HepG2 (cell line): ENCODE results near the gene DTYMK. TPM values are rescaled to one million over a fixed set of nuclear protein-coding genes. Genes with fewer than 3 reads are reported as not detected.

ENCODE experiments used
- ADNP ChIP-seq: sonication (generic); formaldehyde crosslinking; IDR thresholded peaks from 2 replicates; pipeline ENCODE4 v1.4.0; 2020; ENCODE audit warnings: missing genetic modification reagents
- CAMTA2 ChIP-seq: sonication (generic); formaldehyde crosslinking; IDR thresholded peaks from 2 replicates; pipeline ENCODE4 v1.4.0; 2020; ENCODE audit warnings: mild to moderate bottlenecking, missing genetic modification reagents, borderline replicate concordance
- FOXA1 ChIP-seq, 2 experiments: fragments of 450-650 bp in 1 of 2; sonication (generic) in 1 of 2; formaldehyde crosslinking in 1 of 2; IDR thresholded peaks; 2 replicates each; pipeline versions ENCODE4 v1.4.0 to v1.6.1; 2016 to 2020; ENCODE audit warnings: missing genetic modification reagents in 1 of 2
- GPN1 ChIP-seq: sonication (generic); formaldehyde crosslinking; IDR thresholded peaks from 2 replicates; pipeline ENCODE4 v1.5.1; 2020; ENCODE audit warnings: missing genetic modification reagents, borderline replicate concordance
- KLF11 ChIP-seq: IDR thresholded peaks from 2 replicates; pipeline ENCODE4 v1.6.1; 2016; ENCODE audit warnings: missing compliant biosample characterization
- KLF6 ChIP-seq: IDR thresholded peaks from 2 replicates; pipeline ENCODE4 v1.8.0; 2016; ENCODE audit warnings: missing biosample characterization, missing genetic modification reagents
- NBN ChIP-seq: fragments of 450-650 bp; conservative IDR thresholded peaks from 2 replicates; pipeline ENCODE4 v1.6.1; 2017
- NFYC ChIP-seq: IDR thresholded peaks from 2 replicates; pipeline ENCODE4 v1.6.1; 2016; ENCODE audit warnings: missing genetic modification reagents, missing compliant biosample characterization
- POGK ChIP-seq: sonication (generic); formaldehyde crosslinking; conservative IDR thresholded peaks from 2 replicates; pipeline ENCODE4 v1.8.0; 2022; ENCODE audit warnings: mild to moderate bottlenecking, moderate library complexity, missing genetic modification reagents
- PPARG ChIP-seq: conservative IDR thresholded peaks from 2 replicates; pipeline ENCODE4 v1.6.1; 2016; ENCODE audit warnings: missing biosample characterization, missing genetic modification reagents
- PRDM10 ChIP-seq: sonication (generic); formaldehyde crosslinking; IDR thresholded peaks from 2 replicates; pipeline ENCODE4 v1.4.0; 2020; ENCODE audit warnings: low read depth, missing genetic modification reagents
- PRPF4 ChIP-seq: fragments of 200-400 bp; formaldehyde crosslinking; IDR thresholded peaks from 2 replicates; pipeline ENCODE4 v1.6.1; 2016; ENCODE audit warnings: low read length, low read depth; ENCODE audit not compliant: poor library complexity, severe bottlenecking
- SMC3 ChIP-seq: IDR thresholded peaks from 2 replicates; pipeline ENCODE4 v1.6.1; 2011; ENCODE audit warnings: low read length, improper control_type of control experiment
- SP2 ChIP-seq: sonication (generic); formaldehyde crosslinking; IDR thresholded peaks from 2 replicates; pipeline ENCODE4 v1.5.1; 2020; ENCODE audit warnings: mild to moderate bottlenecking, missing genetic modification reagents
- ZBTB21 ChIP-seq: sonication (generic); formaldehyde crosslinking; IDR thresholded peaks from 2 replicates; pipeline ENCODE4 v1.4.0; 2020; ENCODE audit warnings: missing genetic modification reagents
- ZC3H13 ChIP-seq: sonication (generic); formaldehyde crosslinking; IDR thresholded peaks from 2 replicates; pipeline ENCODE4 v1.8.1; 2023; ENCODE audit warnings: mild to moderate bottlenecking, missing genetic modification reagents, moderate library complexity
- ZKSCAN1 ChIP-seq: fragments of 150-350 bp; IDR thresholded peaks from 2 replicates; pipeline ENCODE4 v1.6.1; 2014; ENCODE audit warnings: low read length
- ZNF281 ChIP-seq: sonication (generic); formaldehyde crosslinking; IDR thresholded peaks from 2 replicates; pipeline ENCODE4 v1.4.0; 2020; ENCODE audit warnings: missing genetic modification reagents, borderline replicate concordance
- ZNF3 ChIP-seq: IDR thresholded peaks from 2 replicates; pipeline ENCODE4 v1.7.0; 2017; ENCODE audit warnings: inconsistent platforms
- ZNF557 ChIP-seq: sonication (generic); formaldehyde crosslinking; IDR thresholded peaks from 2 replicates; pipeline ENCODE4 v1.4.0; 2020; ENCODE audit warnings: missing genetic modification reagents
- ZNF75D ChIP-seq: sonication (generic); formaldehyde crosslinking; IDR thresholded peaks from 2 replicates; pipeline ENCODE4 v1.8.1; 2023; ENCODE audit warnings: missing genetic modification reagents, mild to moderate bottlenecking, borderline replicate concordance
- polyA plus RNA-seq, 8 experiments: library from polyadenylated mRNA; depleted of rRNA in 3 of 8; stranded (reverse) in 7 of 8; unstranded in 1 of 8; fragments of >200 nt; fragmentation: Illumina TruSeq in 4 of 8; extraction: Trizol in 4 of 8; gene quantifications; 2 replicates each; pipeline versions ENCODE4 v1.2.1 to v1.2.3, GENCODE V29; 2011 to 2016; ENCODE audit warnings: low read depth in 4 of 8, missing spikeins in 1 of 8, mixed read lengths in 1 of 8; ENCODE audit not compliant: insufficient read depth in 1 of 8
- total RNA-seq, 5 experiments: library from RNA; depleted of rRNA; stranded (reverse); fragments of >200 nt; fragmentation: Illumina TruSeq; extraction: Trizol; gene quantifications; 2 replicates each; pipeline ENCODE4 v1.2.3, GENCODE V29; 2016; ENCODE audit warnings: low read depth in 1 of 5

Gene DTYMK
- total and polyA plus RNA-seq, 2 of the 13 experiments (the other 11 are each of a cell fraction or from before 2014, with no cell fraction given) = 57.5 to 134 TPM

- TF ChIP-seq ZNF281 (CRISPR knock-in tag) (peak; percentile 91; the same call in 1 of the 2 replicates), ZBTB21 (no peak), ZC3H13 (CRISPR knock-in tag) (no peak; the same call in 1 of the 2 replicates), PRPF4 (no peak), NBN (no peak), FOXA1 (IDR thresholded peaks at IDR 0.05) (no peak), FOXA1 (CRISPR knock-in tag; IDR thresholded peaks at IDR 0.05) (no peak), SP2 (CRISPR knock-in tag) (peak; percentile 37; the same call in 1 of the 2 replicates), SMC3 (no peak), ZNF3 (CRISPR knock-in tag) (no peak), NFYC (CRISPR knock-in tag) (no peak; the same call in 1 of the 2 replicates), ZNF557 (CRISPR knock-in tag) (peak; percentile 64; the same call in 1 of the 2 replicates), KLF6 (0 out of 2 replicates have a peak, but pooled peaks have one; percentile 4), CAMTA2 (CRISPR knock-in tag) (peak; percentile 18; the same call in 1 of the 2 replicates), ZKSCAN1 (no peak), ZNF75D (CRISPR knock-in tag) (no peak), GPN1 (no peak), ADNP (no peak), KLF11 (CRISPR knock-in tag) (no peak), PPARG (CRISPR knock-in tag) (no peak), PRDM10 (CRISPR knock-in tag) (no peak), POGK (CRISPR knock-in tag) (0 out of 2 replicates have a peak, but pooled peaks have one; percentile 46)
Measured at GRCh38 chr2:241734467-241735208, 48.0 kb upstream of the DTYMK start, which contains the start of gene D2HGDH (continued).
